Mucosa of stomach (tissue), 1 donor: ENCODE data around the gene NDUFAF8.

Experiments used
- H3K27me3 ChIP-seq: one replicate; pipeline ENCODE4 v1.7.0; 2013; ENCODE audit warnings: mild to moderate bottlenecking, low read length; ENCODE audit not compliant: control insufficient read depth, insufficient read depth
- H3K36me3 ChIP-seq: one replicate; pipeline ENCODE4 v1.7.0; 2013; ENCODE audit warnings: low read length; ENCODE audit not compliant: control insufficient read depth, insufficient read depth
- H3K4me1 ChIP-seq: one replicate; pipeline ENCODE4 v1.7.0; 2013; ENCODE audit warnings: mild to moderate bottlenecking, low read length; ENCODE audit not compliant: control insufficient read depth, insufficient read depth
- H3K4me3 ChIP-seq: one replicate; pipeline ENCODE4 v1.7.0; 2013; ENCODE audit warnings: low read length
- H3K9ac ChIP-seq: one replicate; pipeline ENCODE4 v1.7.0; 2013; ENCODE audit warnings: mild to moderate bottlenecking, low read length, moderate library complexity
- H3K9me3 ChIP-seq: one replicate; pipeline ENCODE4 v1.7.0; 2013; ENCODE audit warnings: mild to moderate bottlenecking, low read length, moderate library complexity; ENCODE audit not compliant: control insufficient read depth
- donor health status: Pancreatic carcinoma.

NDUFAF8 gene

GRCh38 chr17:81246679-81247338 lies 7.7 kb downstream of the NDUFAF8 start:
- Histone ChIP-seq H3K9ac (no peak overlapping the region), H3K9me3 (no peaks in the 10 kb centered on the region), H3K36me3 (peaks cover 6% of the 10 kb centered on the region), H3K27me3 (no peaks in the 10 kb centered on the region), H3K4me1 (peaks cover 3% of the 10 kb centered on the region), H3K4me3 (no peak overlapping the region)

GRCh38 chr17:81247339-81247990 lies 8.3 kb downstream of the NDUFAF8 start:
- Histone ChIP-seq H3K27me3 (no peaks in the 10 kb centered on the region), H3K9ac (no peak overlapping the region), H3K9me3 (no peaks in the 10 kb centered on the region), H3K4me1 (no peaks in the 10 kb centered on the region), H3K4me3 (no peak overlapping the region), H3K36me3 (peaks cover 6% of the 10 kb centered on the region)

GRCh38 chr17:81248649-81249048 lies 9.5 kb downstream of the NDUFAF8 start:
- no peak overlapping the region for H3K4me3 ChIP-seq
- H3K9me3 ChIP-seq, result no peaks in the 10 kb centered on the region
- H3K27me3 ChIP-seq, result no peaks in the 10 kb centered on the region
- no peaks in the 10 kb centered on the region for H3K4me1 ChIP-seq
- no peak overlapping the region for H3K9ac ChIP-seq
- peaks cover 6% of the 10 kb centered on the region for H3K36me3 ChIP-seq

- no peak overlapping the region for H3K9ac ChIP-seq
- H3K27me3 ChIP-seq, result no peaks in the 10 kb centered on the region
- H3K4me3 ChIP-seq, result no peak overlapping the region
- H3K9me3 ChIP-seq, result no peaks in the 10 kb centered on the region
- H3K4me1 ChIP-seq, result no peaks in the 10 kb centered on the region
- peaks cover 6% of the 10 kb centered on the region for H3K36me3 ChIP-seq
Observed at GRCh38 chr17:81249223-81250040, 10.3 kb downstream of the NDUFAF8 start.

- Histone ChIP-seq H3K4me3 (no peak overlapping the region), H3K36me3 (peaks cover 6% of the 10 kb centered on the region), H3K4me1 (peaks cover 10% of the 10 kb centered on the region), H3K9me3 (no peaks in the 10 kb centered on the region), H3K9ac (no peak overlapping the region), H3K27me3 (no peaks in the 10 kb centered on the region)
Observed at GRCh38 chr17:81250286-81251093, 11.4 kb downstream of the NDUFAF8 start.

- Histone ChIP-seq H3K36me3 (peaks cover 6% of the 10 kb centered on the region), H3K9ac (no peak overlapping the region), H3K27me3 (no peaks in the 10 kb centered on the region), H3K9me3 (no peaks in the 10 kb centered on the region), H3K4me1 (peaks cover 11% of the 10 kb centered on the region), H3K4me3 (no peak overlapping the region)
Observed at GRCh38 chr17:81251094-81251708, 12.1 kb downstream of the NDUFAF8 start.

GRCh38 chr17:81251709-81252301 lies 12.7 kb downstream of the NDUFAF8 start:
- Histone ChIP-seq H3K9ac (no peak overlapping the region), H3K4me1 (peaks cover 11% of the 10 kb centered on the region), H3K9me3 (no peaks in the 10 kb centered on the region), H3K36me3 (peaks cover 6% of the 10 kb centered on the region), H3K4me3 (no peak overlapping the region), H3K27me3 (no peaks in the 10 kb centered on the region)

GRCh38 chr17:81252326-81252986 lies 13.3 kb downstream of the NDUFAF8 start:
- Histone ChIP-seq H3K27me3 (no peaks in the 10 kb centered on the region), H3K36me3 (peaks cover 6% of the 10 kb centered on the region), H3K9ac (no peak overlapping the region), H3K9me3 (no peaks in the 10 kb centered on the region), H3K4me3 (no peak overlapping the region), H3K4me1 (peaks cover 11% of the 10 kb centered on the region)

GRCh38 chr17:81252987-81253329 lies 13.8 kb downstream of the NDUFAF8 start:
- peaks cover 6% of the 10 kb centered on the region for H3K36me3 ChIP-seq
- no peaks in the 10 kb centered on the region for H3K27me3 ChIP-seq
- H3K4me1 ChIP-seq, result peaks cover 11% of the 10 kb centered on the region
- no peak overlapping the region for H3K9ac ChIP-seq
- no peaks in the 10 kb centered on the region for H3K9me3 ChIP-seq
- no peak overlapping the region for H3K4me3 ChIP-seq

GRCh38 chr17:81253358-81254131 lies 14.4 kb downstream of the NDUFAF8 start:
- peaks cover 11% of the 10 kb centered on the region for H3K4me1 ChIP-seq
- H3K9ac ChIP-seq, result no peak overlapping the region
- no peak overlapping the region for H3K4me3 ChIP-seq
- peaks cover 6% of the 10 kb centered on the region for H3K36me3 ChIP-seq
- H3K9me3 ChIP-seq, result no peaks in the 10 kb centered on the region
- H3K27me3 ChIP-seq, result no peaks in the 10 kb centered on the region
